Measurements from ENCODE around the gene HOXA13. TPM values are rescaled to one million over a fixed set of nuclear protein-coding genes. Genes with fewer than 3 reads are reported as not detected.

The HOXA13 gene
- total RNA-seq (2022), result not detected in 2 replicates
- percentile 12 among the genes with signal in this experiment for Bru-seq, nascent RNA
- BruChase-seq, experiment 1, labeled RNA remaining after a 6-hour chase, result not detected
- not detected for BruChase-seq, experiment 2, labeled RNA remaining after a 2-hour chase
- long read RNA-seq, result 0 reads

DNA sequence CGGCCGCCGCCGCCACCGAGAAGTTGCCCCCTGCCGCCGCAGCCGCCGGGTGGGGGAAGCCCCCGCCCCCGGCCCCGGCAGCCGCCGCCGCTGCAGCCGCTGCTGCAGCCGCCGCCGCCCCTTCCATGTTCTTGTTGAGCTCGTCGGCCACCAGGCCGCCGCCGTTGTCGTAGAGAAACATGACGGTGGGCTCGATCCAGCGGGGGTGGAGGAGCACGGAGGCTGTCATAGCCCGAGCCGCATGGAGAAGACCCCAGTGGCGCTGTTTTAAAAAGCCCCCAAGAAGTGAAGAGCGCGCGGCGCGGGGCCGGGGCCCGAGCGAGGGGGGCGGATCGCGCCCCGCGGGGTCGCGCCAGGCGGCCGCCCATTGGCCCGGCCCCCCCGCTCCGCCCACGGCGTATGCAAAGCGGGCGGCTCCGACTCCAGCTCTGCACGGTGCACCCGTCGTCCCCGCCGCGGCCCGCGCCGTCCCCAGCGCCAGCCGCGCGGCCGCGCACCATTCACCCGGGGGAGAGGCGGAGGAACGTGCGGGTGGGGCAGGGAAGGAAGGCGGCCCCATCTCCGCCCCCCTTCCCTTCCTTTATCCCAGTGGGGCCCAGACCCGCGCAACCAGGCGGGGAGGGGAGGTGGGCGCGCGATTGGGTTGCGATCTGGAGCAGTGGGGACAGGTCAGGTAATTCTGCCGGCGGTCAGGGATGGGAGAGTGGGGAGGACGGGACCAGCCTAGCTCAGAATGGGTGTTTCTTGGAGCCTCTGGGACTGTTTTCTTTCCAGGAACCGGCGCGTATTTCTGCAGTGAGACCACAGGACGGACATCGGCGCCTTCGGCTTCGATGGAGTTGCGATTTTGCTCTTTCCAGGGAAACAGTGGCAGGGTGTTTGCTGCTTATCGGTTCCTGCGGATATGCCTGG lies at the start of gene HOXA13:
Gene HOXA13, minus strand, starts transcription at position 243 of the 912 bp plus-strand sequence. Its CDS starts 14 bp downstream, at position 229.
- Mint-ChIP-seq H3K36me3 (ENCODE audit: insufficient read depth, unreplicated experiment) (no peaks in the 10 kb centered on the region), H3K4me1 (ENCODE audit: insufficient read depth, unreplicated experiment) (no peaks in the 10 kb centered on the region), H3K4me3 (ENCODE audit: unreplicated experiment) (peak within 1 kb of the TSS; percentile 64), H3K27me3 (ENCODE audit: insufficient read depth, unreplicated experiment) (peaks cover 66% of the 10 kb centered on the region), H3K27ac (ENCODE audit: low read depth, unreplicated experiment) (no peak within 1 kb of the TSS), H3K9me3 (ENCODE audit: unreplicated experiment) (no peaks in the 10 kb centered on the region)
- ChIA-PET CTCF (interaction anchor here (0.6 to 2.0 kb wide), 4 partner anchors 54 to 721 kb away, joined by 3 to 7 read pairs (median 3); no protein-coding TSS in a partner anchor), POLR2A (interaction anchor here (0.6 kb wide), 1 partner anchor 850 kb away, joined by 3 read pairs; no protein-coding TSS in a partner anchor)
- BruUV-seq (replicated peaks), result no TSS peak
- TF ChIP-seq, protein P1, sequence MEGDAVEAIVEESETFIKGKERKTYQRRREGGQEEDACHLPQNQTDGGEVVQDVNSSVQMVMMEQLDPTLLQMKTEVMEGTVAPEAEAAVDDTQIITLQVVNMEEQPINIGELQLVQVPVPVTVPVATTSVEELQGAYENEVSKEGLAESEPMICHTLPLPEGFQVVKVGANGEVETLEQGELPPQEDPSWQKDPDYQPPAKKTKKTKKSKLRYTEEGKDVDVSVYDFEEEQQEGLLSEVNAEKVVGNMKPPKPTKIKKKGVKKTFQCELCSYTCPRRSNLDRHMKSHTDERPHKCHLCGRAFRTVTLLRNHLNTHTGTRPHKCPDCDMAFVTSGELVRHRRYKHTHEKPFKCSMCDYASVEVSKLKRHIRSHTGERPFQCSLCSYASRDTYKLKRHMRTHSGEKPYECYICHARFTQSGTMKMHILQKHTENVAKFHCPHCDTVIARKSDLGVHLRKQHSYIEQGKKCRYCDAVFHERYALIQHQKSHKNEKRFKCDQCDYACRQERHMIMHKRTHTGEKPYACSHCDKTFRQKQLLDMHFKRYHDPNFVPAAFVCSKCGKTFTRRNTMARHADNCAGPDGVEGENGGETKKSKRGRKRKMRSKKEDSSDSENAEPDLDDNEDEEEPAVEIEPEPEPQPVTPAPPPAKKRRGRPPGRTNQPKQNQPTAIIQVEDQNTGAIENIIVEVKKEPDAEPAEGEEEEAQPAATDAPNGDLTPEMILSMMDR (IDR thresholded peaks at IDR 0.05; ENCODE audit: unreplicated experiment), result no peak
- no peak for DNase-seq (ENCODE audit: unreplicated experiment)
- intact Hi-C loops (cut with micrococcal nuclease), result loop anchor here (5.0 to 10.0 kb wide), 2 partner anchors 877 to 1725 kb away; no protein-coding TSS in a partner anchor

DNA sequence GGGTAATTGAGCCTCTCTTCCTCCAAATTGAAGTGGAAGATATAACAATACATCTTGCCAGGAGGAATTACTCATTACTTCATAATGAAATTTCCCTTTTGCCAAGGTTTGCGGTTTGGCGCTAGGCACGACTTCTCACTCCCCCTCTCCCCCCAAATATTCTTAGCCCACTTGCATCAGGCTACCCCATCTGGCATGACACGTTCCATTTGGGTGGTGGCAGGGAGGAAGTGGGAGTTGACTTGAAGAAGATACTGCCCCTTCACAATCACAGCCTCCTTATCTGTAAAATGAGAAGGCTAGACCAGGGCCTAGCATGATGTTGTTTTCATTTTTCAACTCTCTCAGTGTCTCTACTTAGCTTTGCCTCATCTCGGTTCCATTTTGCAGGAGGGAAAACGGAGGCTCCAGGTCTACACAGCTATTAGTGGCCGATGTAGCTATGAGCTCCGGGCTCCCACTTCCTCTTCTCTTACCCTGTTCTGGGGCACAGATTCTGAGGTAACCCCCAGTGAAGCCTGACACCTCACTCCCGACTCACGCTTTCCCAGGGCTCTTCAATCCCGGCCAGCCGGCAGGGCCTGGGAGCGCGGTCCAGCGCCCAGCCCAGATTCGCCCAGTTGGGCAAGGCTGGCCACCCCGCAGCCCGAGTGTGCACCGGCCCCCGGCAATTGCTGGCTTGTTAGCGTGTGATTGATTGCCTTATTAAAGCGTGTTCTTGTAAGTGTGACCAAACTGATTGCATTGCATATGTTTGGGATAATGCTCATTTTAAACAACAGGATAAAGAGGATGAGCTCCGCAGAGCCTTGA lies 49.2 kb upstream of the HOXA13 start:
- Mint-ChIP-seq H3K27me3 (ENCODE audit: insufficient read depth, unreplicated experiment) (peaks cover 8% of the 10 kb centered on the region), H3K9me3 (ENCODE audit: unreplicated experiment) (no peaks in the 10 kb centered on the region), H3K27ac (ENCODE audit: low read depth, unreplicated experiment) (no peak overlapping the region), H3K36me3 (ENCODE audit: insufficient read depth, unreplicated experiment) (no peaks in the 10 kb centered on the region), H3K4me1 (ENCODE audit: insufficient read depth, unreplicated experiment) (peaks cover 19% of the 10 kb centered on the region), H3K4me3 (ENCODE audit: unreplicated experiment) (no peak overlapping the region)
- ChIA-PET POLR2A (no interaction called here), CTCF (interaction anchor here (0.6 to 2.0 kb wide), 2 partner anchors 88 to 325 kb away, joined by 3 to 5 read pairs; no protein-coding TSS in a partner anchor)
- no TSS peak for BruUV-seq (replicated peaks)
- TF ChIP-seq, protein P1 (IDR thresholded peaks at IDR 0.05; ENCODE audit: unreplicated experiment), result no peak
- intact Hi-C loops (cut with micrococcal nuclease), result no loop called here
- DNase-seq (ENCODE audit: unreplicated experiment), result peak; percentile 90

GRCh38 chr7:27248427-27248806 lies 48.5 kb upstream of the HOXA13 start:
- intact Hi-C loops (cut with micrococcal nuclease), result no loop called here
- Mint-ChIP-seq H3K9me3 (ENCODE audit: unreplicated experiment) (no peaks in the 10 kb centered on the region), H3K4me3 (ENCODE audit: unreplicated experiment) (no peak overlapping the region), H3K27ac (ENCODE audit: low read depth, unreplicated experiment) (no peak overlapping the region), H3K4me1 (ENCODE audit: insufficient read depth, unreplicated experiment) (peaks cover 19% of the 10 kb centered on the region), H3K36me3 (ENCODE audit: insufficient read depth, unreplicated experiment) (no peaks in the 10 kb centered on the region), H3K27me3 (ENCODE audit: insufficient read depth, unreplicated experiment) (peaks cover 15% of the 10 kb centered on the region)
- DNase-seq (ENCODE audit: unreplicated experiment), result peak; percentile 63
- no TSS peak for BruUV-seq (replicated peaks)
- CTCF ChIA-PET, result interaction anchor here (0.7 to 2.0 kb wide), 2 partner anchors 326 to 349 kb away, joined by 3 to 5 read pairs; no protein-coding TSS in a partner anchor
- TF ChIP-seq, protein P1 (IDR thresholded peaks at IDR 0.05; ENCODE audit: unreplicated experiment), result no peak
- POLR2A ChIA-PET, result no interaction called here

Data from MCF 10A (cell line).